ENCODE measurements around the gene GAS6.

GAS6 gene

DNA sequence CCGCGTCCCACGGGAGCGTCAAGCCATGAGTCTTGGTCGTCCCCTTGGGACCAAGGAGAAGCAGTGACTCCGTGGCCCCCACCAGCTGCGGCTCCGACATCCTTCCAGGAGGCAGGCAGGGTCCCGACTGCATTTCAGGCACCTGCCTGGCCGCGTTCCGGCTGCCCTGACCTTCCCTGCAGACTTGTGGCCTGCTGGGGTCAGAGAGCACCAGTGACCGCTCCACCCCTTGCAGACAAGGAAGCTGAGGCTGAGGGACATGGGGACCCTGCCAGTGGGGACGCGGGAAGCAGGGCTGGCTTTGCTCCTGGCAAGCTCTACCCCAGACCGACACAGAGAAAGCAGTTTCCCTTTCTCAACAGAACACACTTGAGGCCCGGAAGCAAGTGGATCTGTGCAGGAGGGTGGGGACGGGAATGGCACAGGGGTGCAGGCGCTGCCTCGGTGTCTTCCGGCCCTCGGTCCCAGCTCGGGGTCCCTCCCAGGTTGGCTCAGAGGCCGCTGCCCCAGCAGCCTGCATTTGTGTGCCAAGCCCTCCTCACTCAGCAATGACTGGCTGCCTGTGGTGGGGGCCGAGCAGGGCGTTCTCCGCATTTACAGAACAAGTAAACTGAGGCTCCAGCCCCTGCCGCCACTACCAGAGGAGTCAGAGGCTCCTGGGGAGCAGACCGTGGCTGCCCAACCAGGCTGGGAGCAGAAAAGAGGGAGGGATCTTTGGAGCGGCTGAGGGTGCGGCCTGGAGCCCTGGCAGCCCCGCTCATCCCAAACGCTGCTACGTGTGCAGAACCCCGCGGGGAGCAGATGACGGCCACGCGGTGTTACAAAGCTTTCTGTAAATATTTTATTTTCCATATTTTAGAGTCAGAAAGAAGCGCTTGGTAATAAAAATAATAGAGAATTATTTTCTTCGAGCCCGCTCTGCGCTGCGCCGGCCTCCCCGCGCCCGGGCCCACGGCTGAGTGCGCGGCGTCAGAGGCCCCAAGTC is 43.9 kb downstream of the GAS6 start:
- no peak for DNase-seq (ENCODE audit: low read depth)

DNA sequence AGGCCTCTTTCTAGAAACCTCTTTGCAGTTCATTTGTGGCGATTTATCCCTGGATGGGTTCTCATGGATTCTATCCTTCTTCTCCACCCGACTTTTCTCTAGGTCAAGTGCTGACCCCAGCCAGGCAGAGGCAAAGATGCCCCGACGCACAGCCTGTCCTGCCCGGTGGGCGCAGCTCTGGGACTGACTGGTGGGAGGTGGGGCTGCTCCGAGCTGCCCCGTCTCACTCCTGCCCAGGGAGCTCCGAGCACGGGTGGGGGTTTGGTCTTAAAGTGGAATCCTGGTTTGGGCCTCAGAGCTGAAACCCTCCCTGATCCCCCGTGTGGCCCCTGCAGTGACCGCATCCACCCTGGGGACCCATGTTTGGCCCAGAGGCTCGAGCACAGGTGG is 44.5 kb downstream of the GAS6 start:
- DNase-seq (ENCODE audit: low read depth) = no peak

DNA sequence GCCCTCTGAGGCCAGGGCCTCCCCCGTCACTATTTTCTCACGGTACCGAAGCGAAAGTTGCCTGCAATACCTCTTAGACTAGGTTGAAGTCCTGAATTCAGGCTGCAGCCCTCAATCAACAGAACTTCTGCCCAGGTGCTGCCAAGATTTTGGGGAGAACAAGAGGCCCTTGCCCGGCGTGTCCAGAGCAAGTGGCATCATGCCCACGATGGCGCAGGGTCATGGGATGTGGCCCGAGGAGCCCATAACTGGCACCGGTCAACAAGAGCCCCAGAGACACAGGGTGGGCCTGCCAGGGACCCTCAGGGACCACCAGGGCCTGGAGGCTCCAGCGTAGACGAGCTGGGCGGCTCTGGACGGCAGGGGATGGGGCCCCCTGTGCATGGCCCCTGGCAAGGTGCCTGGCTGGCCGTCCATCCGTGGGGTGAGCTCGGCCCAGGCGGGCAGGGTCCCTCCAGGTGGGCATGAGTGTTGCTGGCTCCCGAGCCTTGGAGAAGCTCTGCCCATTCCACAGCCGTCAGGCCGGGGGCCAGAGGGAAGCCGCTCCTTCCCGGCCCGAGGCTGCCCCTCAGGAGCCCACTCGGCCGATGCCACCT is 45.1 kb downstream of the GAS6 start:
- no peak for DNase-seq (ENCODE audit: low read depth)

DNA sequence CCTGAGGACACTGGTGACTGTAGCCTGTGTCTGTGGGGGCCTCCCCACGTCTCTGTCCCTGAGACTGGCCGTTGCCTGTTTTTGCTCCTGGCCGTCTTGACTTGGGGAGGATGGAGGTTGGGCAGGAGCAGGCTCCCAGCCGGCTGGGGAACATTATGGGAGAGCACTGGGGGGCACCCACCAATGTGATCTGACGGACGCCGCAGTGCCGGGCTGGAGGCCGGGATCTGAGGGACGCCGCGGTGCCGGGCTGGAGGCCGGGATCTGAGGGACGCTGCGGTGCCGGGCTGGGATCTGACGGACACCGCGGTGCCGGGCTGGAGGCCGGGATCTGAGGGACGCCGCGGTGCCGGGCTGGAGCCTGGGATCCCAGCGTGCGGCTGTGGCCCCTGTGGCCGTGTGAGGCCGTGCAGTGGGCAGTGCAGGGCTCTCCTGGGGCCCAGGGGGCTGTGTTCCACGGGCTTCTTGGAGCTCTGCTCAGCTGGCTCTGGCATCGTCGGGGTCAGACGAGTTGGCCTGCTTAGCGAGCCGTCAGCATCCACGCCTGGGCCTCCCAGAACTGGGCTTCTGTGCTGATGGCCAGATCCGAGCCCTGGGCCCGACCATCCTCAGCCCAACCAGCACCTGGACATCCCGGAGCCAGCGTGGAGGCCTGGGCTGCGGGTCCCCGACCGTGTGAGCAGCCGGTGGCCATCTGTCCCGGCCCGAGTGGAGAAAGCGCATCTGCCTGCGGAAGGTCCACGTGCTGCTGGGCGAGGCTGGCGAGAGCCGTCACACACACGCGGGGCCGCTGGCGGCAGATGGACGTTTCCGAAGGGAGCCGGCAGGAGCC is 45.8 kb downstream of the GAS6 start:
- DNase-seq (ENCODE audit: low read depth) = no peak

DNA sequence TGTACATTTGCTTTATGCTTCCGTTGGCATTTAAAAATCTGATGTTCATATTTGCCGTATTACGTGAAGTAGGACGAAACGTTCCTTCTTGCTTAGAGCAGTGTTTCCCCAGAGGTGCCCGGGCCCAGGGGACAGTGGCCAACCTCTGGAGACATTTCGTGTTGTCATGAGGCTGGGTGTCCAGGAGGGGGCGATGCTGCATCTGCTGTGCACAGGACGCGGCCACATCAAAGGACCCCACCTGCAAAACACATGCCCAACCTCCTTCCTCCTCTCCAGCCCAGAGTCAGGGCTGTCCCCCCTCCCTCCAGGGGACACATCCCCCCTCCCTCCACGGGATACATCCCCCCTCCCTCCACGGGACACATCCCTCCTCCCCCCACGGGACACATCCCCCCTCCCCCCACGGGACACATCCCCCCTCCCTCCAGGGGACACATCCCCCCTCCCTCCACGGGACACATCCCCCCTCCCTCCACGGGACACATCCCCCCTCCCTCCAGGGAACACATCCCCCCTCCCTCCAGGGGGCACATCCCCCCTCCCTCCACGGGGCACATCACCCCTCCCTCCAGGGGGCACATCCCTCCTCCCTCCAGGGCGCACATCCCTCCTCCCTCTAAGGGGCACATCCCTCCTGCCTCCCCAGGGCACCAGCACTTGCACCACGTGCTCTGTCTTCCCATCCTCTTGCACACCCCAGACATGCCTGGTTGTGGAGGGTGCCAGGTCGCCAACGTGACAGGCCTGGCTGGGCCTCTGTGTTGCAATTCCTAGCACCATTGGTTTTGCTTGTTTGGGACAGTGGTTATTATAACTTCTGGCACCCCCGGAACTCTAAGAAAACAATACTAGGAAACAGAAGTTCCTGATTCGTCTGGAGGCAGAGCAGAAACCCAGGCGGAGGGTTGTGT is 46.7 kb downstream of the GAS6 start:
- DNase-seq (ENCODE audit: low read depth) = peak; percentile 65

DNA sequence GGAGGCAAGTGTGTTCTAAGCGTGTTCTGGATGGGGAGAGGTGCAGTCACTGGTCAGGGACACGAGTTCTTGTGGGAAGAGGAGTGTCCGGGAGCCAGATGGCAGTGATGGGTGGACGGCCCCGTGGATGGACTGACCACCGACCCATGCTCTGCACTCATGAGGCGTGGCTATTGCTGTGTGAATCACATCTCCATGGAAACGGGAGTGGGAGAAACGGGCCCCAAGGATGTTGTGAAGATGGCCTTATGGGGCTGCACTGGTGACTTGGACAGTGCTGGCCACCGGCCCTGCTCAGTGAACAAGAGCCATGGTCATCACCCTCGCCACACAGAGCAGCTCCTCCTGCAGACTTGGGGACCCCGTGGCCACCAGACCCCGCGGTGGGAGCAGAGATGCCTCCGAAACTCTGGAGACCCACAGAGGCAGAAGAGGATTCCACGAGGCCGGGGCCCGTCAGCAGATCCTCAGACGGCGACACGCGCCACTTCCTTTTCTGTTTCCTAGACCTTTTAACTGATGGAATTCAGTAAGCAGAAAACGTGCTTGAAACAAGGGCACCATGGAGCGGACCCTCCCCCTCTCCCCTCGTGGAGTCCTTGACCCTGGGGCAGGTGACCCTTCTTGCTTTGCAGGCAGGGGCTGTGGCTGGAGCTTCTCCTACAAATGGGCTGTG is 47.5 kb downstream of the GAS6 start:
- DNase-seq (ENCODE audit: low read depth) = no peak

DNA sequence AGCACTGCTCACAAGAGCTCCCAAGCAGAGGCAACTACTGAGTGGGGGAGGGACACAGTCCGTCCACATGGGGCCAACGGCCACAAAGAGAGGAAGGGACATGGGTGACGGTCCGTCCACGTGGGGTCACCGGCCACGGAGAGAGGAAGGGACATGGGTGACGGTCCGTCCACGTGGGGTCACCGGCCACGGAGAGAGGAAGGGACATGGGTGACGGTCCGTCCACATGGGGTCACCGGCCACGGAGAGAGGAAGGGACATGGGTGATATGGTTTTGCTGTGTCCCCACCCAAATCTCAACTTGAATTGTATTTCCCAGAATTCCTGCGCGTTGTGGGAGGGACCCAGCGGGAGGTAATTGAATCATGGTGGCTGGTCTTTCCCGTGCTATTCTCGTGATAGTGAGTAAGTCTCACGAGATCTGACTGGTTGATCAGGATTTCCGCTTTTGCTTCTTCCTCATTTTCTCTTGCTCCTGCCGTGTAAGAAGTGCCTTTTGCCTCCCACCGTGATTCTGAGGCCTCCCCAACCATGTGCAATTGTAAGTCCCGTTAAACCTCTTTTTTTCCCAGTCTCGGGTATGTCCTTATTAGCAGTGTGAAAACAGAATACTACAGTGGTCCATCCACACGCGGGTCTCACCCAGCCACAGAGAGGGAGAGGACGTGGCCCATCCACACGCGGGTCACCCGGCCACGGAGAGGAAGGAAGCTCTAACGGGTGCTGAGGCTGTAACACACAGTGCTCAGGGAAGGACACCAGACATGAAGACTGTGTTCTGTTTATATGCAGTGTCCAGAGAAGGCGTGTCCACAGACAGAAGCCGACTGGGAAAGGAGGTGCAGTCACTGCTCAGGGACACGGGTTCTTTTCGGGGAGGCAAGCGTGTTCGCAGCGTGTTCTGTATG is 48.5 kb downstream of the GAS6 start:
- no peak for DNase-seq (ENCODE audit: low read depth)

DNA sequence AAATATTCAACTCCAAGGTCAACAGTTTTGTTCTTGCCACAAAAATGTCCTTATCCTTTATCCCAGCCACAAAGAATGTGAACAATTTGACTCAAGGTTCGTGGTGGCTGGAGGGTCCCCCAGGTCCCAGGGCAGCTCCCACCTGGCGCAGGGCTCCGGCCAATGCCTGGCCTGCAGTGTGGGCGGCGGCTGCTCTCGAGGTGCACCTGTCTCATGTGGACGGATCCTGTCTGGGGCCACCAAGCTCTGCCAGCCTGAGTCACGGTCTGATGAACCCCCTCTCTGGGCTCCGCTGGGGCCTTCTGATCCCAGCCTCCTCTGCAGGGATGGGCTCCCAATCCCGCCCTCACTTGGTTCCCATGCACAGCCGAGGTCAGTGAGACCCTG is 49.4 kb downstream of the GAS6 start:
- DNase-seq (ENCODE audit: low read depth) = no peak

DNA sequence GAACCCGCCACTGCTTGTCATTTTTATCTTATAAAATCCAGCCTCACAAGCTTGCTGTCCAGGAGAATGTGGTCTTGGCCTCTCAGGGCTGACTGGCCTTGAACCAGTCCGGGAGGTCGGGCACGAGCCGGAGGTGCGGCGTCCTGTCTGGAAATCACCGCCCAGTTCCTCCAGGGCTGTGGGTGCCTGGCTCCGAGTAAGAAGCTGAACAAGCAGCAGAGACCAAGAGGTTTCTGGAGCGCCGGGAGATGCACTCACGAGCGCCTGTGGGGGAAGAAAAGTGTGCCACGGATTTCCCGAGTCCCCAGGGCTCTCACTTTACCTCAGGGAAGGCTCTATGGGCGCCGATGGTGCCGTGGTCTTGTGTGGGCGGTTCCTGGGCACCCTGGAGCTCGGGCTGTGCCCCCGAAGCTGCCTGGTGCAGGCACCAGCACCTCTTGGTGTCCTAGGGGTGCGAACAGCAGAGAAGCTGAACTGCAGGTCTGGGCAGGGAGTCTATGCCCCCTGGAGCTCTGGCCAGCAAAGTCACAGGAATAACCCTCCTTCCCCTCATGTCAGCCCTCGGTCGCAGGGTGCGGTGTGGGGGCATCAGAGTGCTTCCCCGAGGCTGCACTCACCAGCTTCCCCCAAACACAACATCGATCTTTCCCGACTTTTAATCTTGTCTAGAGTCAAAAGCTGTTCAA is 50.0 kb downstream of the GAS6 start:
- DNase-seq (ENCODE audit: low read depth) = no peak

DNA sequence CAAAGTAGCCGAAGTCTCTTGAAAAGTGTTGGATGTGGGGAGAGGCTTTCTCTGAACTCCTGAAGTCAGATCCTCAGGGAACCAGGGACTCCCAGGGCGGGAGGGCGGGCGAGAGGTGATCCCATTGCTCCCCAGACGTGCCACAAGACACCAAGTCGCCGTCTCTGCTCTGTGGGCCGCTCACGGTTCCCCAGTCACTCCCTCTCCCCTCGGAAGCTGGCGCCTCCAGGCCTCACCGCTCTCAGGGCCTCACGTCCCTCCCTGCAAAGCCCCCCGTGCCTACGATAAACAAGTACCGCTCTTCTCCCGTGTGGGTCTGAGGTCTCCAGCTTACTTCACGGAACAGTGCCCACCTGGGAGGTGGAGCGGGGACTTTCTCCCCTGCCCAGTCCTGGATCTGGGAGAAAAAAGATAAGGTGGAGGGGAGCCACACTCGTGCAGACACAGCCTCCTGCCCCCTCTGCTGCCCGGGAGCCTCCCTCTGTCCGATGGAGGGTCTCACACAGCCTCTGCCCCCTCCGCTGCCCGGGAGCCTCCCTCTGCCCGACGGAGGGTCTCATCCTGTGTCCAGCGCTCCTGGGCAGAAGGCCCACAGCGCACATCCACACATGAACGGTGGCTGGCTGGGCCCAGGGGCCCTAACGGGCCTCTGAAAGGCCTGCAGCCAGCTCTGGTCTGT is 50.7 kb downstream of the GAS6 start:
- DNase-seq (ENCODE audit: low read depth) = no peak

DNA sequence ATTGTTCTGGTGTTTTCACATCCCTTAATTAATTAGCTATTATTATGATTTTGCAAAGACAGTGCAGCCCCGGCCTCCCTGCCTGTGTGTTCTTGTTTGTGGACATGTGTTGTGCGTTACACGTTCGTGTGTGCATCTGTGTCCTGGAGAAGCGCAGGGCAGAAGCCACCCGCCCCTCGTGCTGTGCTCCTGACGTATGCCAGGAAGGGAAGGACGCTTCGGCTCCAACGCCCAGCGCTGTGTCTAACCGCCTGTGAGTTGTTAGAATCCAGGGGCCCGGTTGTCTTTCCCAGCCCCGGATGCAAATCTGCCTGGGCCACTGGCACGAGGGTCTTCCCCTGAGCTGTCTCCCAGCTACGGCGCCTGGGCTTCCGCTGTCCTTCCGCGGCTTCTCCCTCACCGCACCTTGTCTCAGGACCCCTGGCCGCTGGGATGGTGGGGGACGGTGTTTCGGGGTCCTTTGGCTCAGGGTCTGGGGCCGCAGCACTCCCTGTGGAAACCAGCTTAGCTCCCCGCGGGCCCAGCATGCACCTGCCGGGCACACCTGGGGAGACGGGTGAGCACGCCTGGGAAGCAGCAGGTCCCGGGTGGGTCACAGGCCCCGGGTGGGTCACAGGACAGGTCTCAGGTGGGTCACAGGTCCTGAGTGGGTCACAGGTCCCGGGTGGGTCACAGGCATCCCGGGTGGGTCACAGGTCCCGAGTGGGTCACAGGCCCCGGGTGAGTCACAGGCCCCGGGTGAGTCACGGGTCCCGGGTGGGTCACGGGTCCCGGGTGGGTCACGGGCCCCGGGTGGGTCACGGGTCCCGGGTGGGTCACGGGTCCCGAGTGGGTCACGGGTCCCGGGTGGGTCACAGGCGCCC is 51.5 kb downstream of the GAS6 start:
- DNase-seq (ENCODE audit: low read depth) = no peak

DNA sequence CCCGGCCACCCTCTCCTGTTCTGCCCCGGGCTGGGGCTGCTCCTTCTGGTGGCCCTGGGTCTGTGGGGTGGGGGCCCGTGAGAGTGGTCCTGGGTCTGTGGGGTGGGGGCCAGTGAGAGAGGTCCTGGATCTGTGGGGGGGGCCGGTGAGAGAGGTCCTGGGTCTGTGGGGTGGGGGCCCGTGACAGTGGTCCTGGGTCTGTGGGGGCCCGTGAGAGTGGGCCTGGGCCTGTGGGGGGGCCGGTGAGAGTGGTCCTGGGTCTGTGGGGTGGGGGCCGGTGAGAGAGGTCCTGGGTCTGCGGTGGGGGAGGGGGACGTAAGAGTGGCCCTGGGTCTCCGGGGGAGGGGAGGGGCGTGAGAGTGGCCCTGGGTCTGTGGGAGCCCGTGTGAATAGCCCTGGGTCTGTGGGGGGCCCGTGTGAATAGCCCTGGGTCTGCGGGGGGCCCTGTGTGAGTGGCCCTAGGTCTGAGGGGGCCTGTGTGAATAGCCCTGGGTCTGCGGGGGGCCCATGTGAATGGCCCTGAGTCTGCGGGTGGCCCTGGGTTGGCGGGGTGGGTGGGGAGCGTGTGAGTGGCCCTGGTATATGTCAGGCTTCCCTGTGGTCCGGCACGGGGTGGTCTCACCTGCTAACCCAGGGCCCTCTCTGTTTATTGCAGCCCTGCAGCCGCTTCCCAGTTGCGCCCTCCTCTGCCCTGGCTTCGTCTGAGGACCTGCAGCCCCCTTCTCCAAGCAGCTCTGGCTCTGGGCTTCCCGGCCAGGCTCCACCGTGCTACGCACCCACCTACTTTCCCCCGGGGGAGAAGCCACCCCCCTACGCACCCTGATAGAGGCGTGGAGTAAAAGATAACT is 52.6 kb downstream of the GAS6 start:
- DNase-seq (ENCODE audit: low read depth) = no peak

DNA sequence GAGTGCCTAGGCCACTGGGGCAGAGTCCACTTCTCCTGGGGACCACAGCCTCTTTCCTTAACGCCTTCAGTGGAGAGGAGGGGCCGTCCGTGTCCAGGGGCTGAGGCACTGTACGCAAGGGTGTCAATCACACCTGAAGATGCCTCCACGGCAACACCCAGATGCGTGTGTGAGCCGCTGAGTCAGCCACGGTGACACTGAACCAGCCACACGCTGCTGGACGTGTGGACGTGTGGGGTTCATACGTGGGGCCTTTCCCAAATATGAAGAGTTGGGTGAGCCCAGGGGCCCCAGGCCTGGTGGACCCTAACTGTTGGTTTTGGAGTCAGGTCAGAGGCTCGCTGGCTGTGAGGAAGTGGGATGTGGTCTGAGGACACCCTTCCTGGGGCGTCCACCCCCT is 53.2 kb downstream of the GAS6 start:
- no peak for DNase-seq (ENCODE audit: low read depth)

DNA sequence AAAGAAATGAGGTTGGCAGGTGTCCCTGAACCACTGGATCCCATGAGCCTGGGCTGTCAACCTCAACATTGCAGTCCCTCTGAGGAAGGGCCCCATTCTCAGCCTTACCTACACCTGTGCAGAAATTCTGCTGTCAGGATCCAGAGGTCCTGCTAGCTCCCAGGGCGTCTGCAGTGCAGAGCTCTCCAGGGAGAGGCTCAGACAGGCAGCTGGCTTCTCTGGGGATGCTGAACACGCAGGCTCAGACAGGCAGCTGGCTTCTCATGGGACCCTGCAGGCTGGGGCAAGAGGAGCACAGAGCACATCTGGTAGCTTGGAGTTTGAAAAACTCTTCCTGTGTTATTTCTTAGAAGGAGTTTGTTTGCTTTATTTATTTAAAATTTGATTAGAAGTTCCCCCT is 53.9 kb downstream of the GAS6 start:
- DNase-seq (ENCODE audit: low read depth) = no peak

DNA sequence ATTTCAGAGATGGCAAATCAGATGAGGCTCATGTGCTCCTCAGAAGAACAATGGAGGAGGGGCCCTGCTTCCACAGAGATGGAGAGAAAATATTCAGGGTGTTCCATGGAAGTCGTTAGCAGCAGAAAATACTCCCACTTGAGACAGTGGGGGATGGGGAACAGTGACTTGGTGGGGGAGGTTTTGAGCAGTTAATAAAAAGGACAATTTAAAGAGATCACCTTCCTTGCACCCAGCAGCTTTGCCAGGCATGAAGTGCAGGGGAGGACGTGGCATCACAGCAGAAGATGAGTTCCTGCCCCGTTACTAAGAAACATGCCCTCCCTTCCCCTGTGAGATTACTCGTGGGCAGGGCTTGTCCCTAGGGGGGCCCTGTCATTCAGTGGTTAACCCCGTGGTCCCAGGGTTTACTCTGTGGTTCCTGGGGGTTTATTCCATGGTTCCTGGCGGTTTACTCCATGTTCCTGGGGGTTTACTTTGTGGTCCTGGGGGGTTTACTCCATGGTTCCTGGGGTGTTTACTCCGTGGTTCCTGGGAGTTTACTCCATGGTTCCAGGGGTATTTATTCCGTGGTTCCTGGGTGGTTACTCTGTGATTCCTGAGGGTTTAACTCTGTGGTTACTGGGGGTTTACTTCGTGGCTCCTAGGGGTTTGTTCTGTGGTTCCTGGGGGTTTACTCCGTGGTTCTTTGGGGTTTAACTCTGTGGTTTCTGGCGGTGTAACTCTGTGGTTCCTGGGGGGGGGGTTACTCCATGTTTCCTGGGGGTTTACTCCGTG is 55.6 kb downstream of the GAS6 start:
- DNase-seq (ENCODE audit: low read depth) = no peak

DNA sequence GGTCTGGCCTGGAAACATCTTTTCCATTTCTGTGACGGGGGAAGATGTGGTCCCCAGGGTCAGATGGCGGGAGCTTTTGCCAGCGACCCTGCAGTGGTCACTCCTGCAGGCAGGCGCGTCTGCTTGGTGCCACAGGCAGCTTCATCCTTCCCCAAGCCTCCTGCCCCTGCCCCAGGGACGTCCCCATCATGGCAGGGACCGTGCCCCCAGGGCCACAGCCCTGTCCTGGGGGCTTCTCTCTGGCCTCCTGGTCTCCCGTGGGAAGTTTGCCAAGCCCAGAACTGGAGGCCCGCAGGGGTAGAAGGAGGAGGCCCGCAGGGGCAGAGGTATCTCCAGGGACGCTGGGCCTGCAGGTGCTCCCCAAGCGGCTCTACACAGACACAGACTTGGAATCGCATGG is 57.4 kb downstream of the GAS6 start:
- DNase-seq (ENCODE audit: low read depth) = no peak

All from GM04504 (cell line).